GM12873 (cell line): Measurements from ENCODE around the gene KRTCAP3.

Experiments used
- TF ChIP-seq, protein P1 (sequence below): IDR thresholded peaks from 2 replicates; pipeline ENCODE4 v1.5.1; 2012; ENCODE audit warnings: low read depth, mild to moderate bottlenecking, moderate library complexity, low read length, control low read depth; ENCODE audit not compliant: insufficient read depth; ENCODE audit errors: missing control alignments

KRTCAP3 gene

DNA sequence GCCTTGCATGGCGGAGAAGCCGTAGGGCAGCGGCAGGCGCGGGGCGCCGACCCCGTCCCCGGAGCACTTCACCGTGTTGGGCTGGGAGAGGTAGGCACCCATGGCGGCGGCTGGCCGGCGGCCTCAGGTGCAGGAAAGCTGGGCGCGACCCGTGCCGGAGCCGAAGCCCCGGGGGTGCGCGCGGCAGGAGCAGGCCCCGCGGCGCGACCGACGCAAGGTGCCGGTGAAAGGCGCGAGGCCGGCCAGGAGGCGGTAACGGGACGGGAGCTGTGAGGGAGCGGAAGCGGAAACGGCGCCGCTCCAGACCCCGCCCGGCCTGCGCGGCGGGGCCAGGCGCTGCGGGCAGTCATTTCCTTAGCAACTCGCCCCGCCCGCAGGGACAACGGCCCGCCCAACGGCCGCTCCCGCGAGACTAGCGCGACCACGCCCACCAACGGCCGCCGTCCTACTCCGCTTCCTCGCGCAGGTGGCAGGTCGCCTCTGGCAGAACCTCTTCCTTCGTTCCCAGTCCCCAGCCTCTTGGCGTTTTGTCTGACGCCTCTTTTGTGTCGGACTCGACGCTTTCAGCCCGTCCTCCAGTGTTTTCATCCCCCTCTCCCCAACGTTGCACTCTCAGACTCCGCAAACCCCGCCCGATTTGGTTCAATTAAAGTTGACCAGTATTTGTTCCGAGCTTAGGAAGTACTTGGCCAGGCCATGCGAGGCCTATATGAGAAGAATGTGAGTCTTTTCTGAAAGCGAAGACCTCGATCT, 32.7 kb upstream of the KRTCAP3 start, which contains the start of gene PPM1G:
Gene PPM1G, minus strand, starts transcription at position 271 of the 753 bp plus-strand sequence. Its CDS starts 169 bp downstream, at position 102.
- TF ChIP-seq, protein P1, sequence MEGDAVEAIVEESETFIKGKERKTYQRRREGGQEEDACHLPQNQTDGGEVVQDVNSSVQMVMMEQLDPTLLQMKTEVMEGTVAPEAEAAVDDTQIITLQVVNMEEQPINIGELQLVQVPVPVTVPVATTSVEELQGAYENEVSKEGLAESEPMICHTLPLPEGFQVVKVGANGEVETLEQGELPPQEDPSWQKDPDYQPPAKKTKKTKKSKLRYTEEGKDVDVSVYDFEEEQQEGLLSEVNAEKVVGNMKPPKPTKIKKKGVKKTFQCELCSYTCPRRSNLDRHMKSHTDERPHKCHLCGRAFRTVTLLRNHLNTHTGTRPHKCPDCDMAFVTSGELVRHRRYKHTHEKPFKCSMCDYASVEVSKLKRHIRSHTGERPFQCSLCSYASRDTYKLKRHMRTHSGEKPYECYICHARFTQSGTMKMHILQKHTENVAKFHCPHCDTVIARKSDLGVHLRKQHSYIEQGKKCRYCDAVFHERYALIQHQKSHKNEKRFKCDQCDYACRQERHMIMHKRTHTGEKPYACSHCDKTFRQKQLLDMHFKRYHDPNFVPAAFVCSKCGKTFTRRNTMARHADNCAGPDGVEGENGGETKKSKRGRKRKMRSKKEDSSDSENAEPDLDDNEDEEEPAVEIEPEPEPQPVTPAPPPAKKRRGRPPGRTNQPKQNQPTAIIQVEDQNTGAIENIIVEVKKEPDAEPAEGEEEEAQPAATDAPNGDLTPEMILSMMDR, result no peak

DNA sequence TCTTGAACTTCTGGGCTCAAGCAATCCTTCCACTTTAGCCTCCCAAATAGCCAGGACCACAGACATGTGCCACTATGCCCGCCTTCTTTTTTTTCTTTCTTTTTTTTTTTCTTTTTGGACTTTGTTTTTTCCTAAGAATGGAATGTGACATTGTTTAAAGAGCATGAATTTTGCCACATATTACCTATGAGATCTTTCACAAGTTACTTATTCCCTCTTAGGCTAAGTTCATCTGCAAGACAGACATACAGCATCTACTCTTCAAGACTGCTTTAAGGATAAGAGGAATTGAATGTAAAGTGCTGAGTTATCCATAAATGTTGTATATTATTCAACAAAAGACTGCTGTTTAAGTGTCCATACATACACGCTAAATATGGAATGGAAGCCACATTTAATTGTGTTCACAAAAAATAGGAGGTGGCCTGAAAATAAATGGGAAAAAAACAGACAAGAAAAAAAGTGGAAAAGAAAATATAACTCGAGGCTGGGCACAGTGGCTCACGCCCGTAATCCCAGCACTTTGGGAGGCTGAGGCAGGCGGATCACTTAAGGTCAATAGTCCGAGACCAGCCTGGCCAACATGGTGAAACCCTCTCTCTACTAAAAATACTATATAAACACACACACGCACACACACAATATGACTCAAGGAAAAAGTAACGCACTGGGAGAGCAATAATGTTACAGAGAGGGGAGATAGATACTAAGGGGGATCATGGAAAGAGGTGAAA, 29.6 kb upstream of the KRTCAP3 start:
- TF ChIP-seq, protein P1, result no peak

DNA sequence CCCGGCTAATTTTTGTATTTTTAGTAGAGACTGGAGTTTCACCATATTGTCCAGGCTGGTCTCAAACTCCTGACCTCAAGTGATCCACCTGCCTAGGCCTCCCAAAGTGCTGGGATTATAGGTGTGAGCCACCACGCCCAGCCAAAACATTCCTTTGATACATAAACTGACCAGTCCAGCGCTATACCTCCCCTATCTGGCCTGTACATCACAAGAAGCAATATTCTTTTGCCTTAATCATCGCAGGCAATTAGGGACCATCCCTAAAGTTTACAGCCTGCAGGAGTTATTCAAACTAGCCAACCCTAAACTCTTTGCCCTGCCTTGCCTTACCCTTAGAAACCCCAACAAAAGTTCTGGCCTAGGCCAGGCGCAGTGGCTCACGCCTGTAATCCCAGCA, 26.0 kb upstream of the KRTCAP3 start:
- TF ChIP-seq, protein P1, result no peak

DNA sequence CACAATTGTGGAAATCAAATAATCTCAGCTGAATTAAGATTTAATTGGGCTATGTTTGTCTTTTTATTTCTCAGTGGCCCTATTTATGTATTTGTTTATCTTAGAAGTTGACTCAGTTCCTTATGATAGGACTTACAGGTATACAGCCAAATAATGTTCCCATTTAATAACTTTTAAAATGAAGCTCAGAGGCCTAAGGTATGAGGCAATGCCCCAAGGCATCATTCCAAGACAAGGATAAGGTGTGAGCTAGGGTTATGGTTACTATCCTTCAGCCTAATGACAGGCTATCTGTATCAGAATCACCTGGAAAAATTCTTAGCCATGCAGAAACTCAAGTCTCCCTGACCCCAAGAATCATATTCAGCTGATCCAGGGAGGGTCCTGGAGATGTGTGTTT, 21.2 kb upstream of the KRTCAP3 start:
- TF ChIP-seq, protein P1, result no peak

DNA sequence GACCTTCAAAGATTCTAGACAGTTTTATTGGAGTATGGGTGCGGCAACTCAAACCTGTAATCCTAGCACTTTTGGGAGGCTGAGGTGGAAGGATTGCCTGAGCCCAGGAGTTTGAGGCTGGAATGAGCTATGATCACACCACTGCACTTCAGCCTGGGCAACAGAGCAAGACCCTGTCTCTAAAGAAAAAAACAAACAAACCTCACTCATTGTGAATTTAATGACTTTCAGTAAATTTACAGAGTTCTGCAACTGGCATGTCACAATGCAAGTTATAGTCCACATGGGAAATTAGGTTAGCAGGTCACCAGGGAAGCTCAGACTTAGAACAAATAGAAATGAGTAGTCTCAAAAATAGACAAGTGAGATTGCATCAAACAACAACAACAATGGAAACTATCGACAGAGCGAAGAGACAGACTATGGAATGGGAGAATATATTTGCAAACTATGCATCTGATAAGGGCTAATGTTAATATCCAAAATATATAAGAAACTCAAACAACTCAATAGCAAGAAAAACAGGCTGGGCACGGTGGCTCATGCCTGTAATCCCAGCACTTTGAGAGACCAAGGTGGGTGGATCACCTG, 20.4 kb upstream of the KRTCAP3 start:
- TF ChIP-seq, protein P1, result no peak

DNA sequence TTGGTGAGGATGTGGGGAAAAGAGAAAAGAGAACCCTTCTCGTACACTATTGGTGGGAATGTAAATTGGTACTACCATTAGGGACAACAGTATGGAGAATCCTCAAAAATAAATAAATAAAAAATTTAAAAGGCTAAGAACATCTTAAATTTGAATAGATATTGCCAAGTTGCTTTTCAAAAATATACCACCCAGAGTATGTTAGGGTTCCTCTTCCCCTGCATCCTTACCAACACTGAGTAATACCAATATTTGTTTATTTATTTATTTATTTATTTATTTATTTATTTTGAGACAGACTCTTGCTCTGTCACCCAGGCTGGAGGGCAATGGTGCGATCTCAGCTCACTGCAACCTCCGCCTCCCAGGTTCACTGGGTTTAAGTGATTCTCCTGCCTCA, 19.2 kb upstream of the KRTCAP3 start:
- TF ChIP-seq, protein P1, result no peak

DNA sequence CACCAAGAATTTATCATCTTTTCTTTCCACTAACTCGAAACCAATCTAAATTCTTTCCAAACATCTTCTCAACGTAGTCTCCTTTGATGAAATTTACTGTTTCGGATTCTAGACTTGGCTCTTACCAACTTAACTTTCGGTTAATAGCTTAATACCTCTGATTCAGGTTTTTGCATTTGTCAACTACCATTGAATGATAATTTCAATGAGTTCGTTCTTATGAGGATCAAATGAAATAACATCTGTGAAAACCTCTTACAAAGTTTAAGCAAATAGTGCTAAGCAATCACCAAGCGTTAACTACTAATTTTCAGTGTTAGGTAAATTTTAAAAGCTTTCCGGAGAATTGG, 14.3 kb upstream of the KRTCAP3 start:
- TF ChIP-seq, protein P1, result no peak
